ENCODE data around the gene CTIF.
"Not testable (repeated sequence)": the region's sequence is repeated elsewhere in the genome, so short reads cannot be mapped to it uniquely, and the experiment has no call there.

The CTIF gene

DNA sequence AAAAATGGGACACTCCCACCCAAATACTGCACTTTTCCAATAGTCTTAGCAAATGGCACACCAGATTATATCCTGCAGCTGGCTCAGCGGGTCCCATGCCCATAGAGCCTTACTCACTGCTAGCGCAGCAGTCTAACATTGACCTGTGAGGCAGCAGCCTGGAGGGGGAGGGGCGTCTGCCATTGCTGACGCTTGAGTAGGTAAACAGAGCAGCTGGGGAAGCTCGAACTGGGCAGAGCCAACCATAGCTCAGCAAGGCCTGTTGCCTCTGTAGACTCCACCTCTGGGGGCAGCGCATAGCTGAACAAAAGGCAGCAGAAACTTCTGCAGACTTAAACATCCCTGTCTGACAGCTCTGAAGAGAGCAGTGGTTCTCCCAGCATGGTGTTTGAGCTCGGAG lies 110.4 kb downstream of the CTIF start:
- no peaks in the 10 kb centered on the region for H3K36me3 ChIP-seq (ENCODE audit: control insufficient read depth in 1 of 2, insufficient read depth in 2 of 2, low read length in 2 of 2)
- H3K4me3 ChIP-seq (ENCODE audit: low read depth in 1 of 2, low read length in 2 of 2) = no peak overlapping the region
- no peaks in the 10 kb centered on the region for H3K27me3 ChIP-seq (ENCODE audit: control insufficient read depth in 1 of 2, insufficient read depth in 2 of 2, low read length in 2 of 2)
- H3K27ac ChIP-seq (ENCODE audit: low read depth, low read length) = no peak overlapping the region
- H3K9me3 ChIP-seq (ENCODE audit: control insufficient read depth in 1 of 2, low read length in 2 of 2) = no peaks in the 10 kb centered on the region
- H3K4me1 ChIP-seq (ENCODE audit: control insufficient read depth in 1 of 2, insufficient read depth in 2 of 2, low read length in 2 of 2) = no peaks in the 10 kb centered on the region
- no peak overlapping the region for H3K9ac ChIP-seq (ENCODE audit: low read depth in 1 of 2, low read length in 2 of 2)

DNA sequence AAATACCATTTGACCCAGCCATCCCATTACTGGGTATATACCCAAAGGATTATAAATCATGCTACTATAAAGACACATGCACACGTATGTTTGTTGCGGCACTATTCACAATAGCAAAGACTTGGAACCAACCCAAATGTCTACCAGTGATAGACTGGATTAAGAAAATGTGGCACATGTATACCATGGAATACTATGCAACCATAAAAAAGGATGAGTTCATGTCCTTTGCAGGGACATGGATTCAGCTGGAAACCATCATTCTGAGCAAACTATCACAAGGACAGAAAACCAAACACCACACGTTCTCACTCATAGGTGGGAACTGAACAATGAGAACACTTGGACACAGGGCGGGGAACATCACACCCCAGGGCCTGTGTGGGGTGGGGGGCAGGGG lies 115.8 kb downstream of the CTIF start:
- not testable (repeated sequence) for H3K27me3 ChIP-seq (ENCODE audit: control insufficient read depth in 1 of 2, insufficient read depth in 2 of 2, low read length in 2 of 2); H3K9me3 ChIP-seq (ENCODE audit: control insufficient read depth in 1 of 2, low read length in 2 of 2); H3K27ac ChIP-seq (ENCODE audit: low read depth, low read length); H3K36me3 ChIP-seq (ENCODE audit: control insufficient read depth in 1 of 2, insufficient read depth in 2 of 2, low read length in 2 of 2); H3K4me1 ChIP-seq (ENCODE audit: control insufficient read depth in 1 of 2, insufficient read depth in 2 of 2, low read length in 2 of 2); H3K4me3 ChIP-seq (ENCODE audit: low read depth in 1 of 2, low read length in 2 of 2); H3K9ac ChIP-seq (ENCODE audit: low read depth in 1 of 2, low read length in 2 of 2)

DNA sequence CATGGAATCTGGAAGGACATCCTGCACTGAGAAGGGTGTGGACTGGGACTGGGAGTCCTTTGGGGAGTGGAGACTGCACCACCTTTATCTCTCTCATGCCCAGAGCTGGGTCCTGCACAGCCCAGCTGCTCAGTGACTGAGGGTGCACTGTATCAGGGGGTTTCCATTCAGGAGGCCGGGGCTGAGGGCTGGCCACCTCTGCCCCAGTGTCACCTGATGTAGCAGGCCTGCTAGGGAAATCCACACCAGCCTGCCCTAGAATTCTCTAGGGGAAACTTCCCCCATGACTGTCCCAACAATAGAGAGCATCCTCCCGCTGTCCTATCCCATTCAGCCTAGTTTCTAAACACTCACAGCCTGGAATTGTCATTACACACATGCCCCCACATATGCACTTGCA lies 116.7 kb downstream of the CTIF start:
- H3K27ac ChIP-seq (ENCODE audit: low read depth, low read length) = no peak overlapping the region
- no peaks in the 10 kb centered on the region for H3K36me3 ChIP-seq (ENCODE audit: control insufficient read depth in 1 of 2, insufficient read depth in 2 of 2, low read length in 2 of 2)
- H3K9ac ChIP-seq (ENCODE audit: low read depth in 1 of 2, low read length in 2 of 2) = no peak overlapping the region
- H3K4me1 ChIP-seq (ENCODE audit: control insufficient read depth in 1 of 2, insufficient read depth in 2 of 2, low read length in 2 of 2) = no peaks in the 10 kb centered on the region
- H3K27me3 ChIP-seq (ENCODE audit: control insufficient read depth in 1 of 2, insufficient read depth in 2 of 2, low read length in 2 of 2) = no peaks in the 10 kb centered on the region
- H3K4me3 ChIP-seq (ENCODE audit: low read depth in 1 of 2, low read length in 2 of 2) = no peak overlapping the region
- H3K9me3 ChIP-seq (ENCODE audit: control insufficient read depth in 1 of 2, low read length in 2 of 2) = no peaks in the 10 kb centered on the region

DNA sequence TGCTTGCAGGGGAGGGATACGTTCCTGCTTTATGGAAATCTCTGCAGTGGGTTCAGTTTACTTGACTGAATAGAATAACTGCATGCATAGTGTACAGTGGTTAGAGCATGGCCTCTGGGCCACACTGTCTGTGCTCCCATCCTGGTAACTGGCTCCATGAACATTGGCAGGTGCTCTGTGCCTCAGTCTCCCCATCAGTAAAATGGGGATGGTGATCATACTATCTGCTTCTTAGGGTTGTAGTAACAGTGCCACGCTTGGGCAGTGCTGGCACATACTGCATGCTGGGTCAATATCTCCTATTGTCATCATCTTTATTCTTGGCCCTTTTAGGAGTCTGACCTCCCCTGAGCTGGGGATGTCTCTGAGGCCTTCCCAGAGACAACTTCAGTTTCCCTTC lies 117.3 kb downstream of the CTIF start:
- Histone ChIP-seq H3K9ac (ENCODE audit: low read depth in 1 of 2, low read length in 2 of 2) (no peak overlapping the region), H3K36me3 (ENCODE audit: control insufficient read depth in 1 of 2, insufficient read depth in 2 of 2, low read length in 2 of 2) (no peaks in the 10 kb centered on the region), H3K27ac (ENCODE audit: low read depth, low read length) (no peak overlapping the region), H3K27me3 (ENCODE audit: control insufficient read depth in 1 of 2, insufficient read depth in 2 of 2, low read length in 2 of 2) (no peaks in the 10 kb centered on the region), H3K4me1 (ENCODE audit: control insufficient read depth in 1 of 2, insufficient read depth in 2 of 2, low read length in 2 of 2) (no peaks in the 10 kb centered on the region), H3K4me3 (ENCODE audit: low read depth in 1 of 2, low read length in 2 of 2) (no peak overlapping the region), H3K9me3 (ENCODE audit: control insufficient read depth in 1 of 2, low read length in 2 of 2) (no peaks in the 10 kb centered on the region)

GRCh38 chr18:48656582-48656981 lies 117.8 kb downstream of the CTIF start:
- Histone ChIP-seq H3K4me3 (ENCODE audit: low read depth in 1 of 2, low read length in 2 of 2) (no peak overlapping the region), H3K4me1 (ENCODE audit: control insufficient read depth in 1 of 2, insufficient read depth in 2 of 2, low read length in 2 of 2) (no peaks in the 10 kb centered on the region), H3K36me3 (ENCODE audit: control insufficient read depth in 1 of 2, insufficient read depth in 2 of 2, low read length in 2 of 2) (no peaks in the 10 kb centered on the region), H3K9me3 (ENCODE audit: control insufficient read depth in 1 of 2, low read length in 2 of 2) (no peaks in the 10 kb centered on the region), H3K9ac (ENCODE audit: low read depth in 1 of 2, low read length in 2 of 2) (no peak overlapping the region), H3K27ac (ENCODE audit: low read depth, low read length) (no peak overlapping the region), H3K27me3 (ENCODE audit: control insufficient read depth in 1 of 2, insufficient read depth in 2 of 2, low read length in 2 of 2) (no peaks in the 10 kb centered on the region)

DNA sequence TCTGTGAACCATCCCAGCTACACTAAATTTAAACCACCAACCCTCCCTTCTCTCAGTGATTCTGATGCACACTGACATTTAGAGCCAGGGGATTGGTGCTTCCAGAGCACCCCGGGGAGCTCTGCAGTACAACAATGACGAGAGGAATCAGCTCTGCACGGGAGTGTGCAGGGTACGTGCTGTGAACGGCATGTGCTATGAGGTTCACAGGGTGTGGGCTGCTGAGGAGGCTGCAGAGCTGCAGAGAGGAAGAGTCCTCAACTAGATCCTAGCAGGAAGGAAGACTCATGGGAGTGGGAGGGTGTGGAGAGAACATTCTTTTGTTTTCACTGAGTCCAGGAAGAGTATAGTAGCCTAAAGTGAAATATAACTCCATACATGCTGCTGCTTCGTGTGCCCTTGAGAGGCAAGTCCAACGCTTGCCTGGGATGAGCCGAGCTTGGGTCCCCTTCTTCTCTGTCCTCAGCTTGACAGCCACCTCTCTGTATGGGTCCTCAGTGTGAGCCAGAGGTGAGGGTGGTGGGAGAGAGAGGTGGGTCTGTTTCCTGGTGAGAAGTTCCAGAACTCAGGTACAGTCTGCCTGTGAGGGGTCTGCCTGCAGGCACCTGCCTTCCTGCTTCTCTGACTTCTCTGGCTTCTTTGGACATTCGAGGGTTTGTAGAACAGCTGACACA lies 118.8 kb downstream of the CTIF start:
- Histone ChIP-seq H3K9me3 (ENCODE audit: control insufficient read depth in 1 of 2, low read length in 2 of 2) (no peaks in the 10 kb centered on the region), H3K4me3 (ENCODE audit: low read depth in 1 of 2, low read length in 2 of 2) (no peak overlapping the region), H3K27me3 (ENCODE audit: control insufficient read depth in 1 of 2, insufficient read depth in 2 of 2, low read length in 2 of 2) (no peaks in the 10 kb centered on the region), H3K4me1 (ENCODE audit: control insufficient read depth in 1 of 2, insufficient read depth in 2 of 2, low read length in 2 of 2) (no peaks in the 10 kb centered on the region), H3K9ac (ENCODE audit: low read depth in 1 of 2, low read length in 2 of 2) (no peak overlapping the region), H3K36me3 (ENCODE audit: control insufficient read depth in 1 of 2, insufficient read depth in 2 of 2, low read length in 2 of 2) (no peaks in the 10 kb centered on the region), H3K27ac (ENCODE audit: low read depth, low read length) (no peak overlapping the region)

- H3K27me3 ChIP-seq (ENCODE audit: control insufficient read depth in 1 of 2, insufficient read depth in 2 of 2, low read length in 2 of 2) = no peaks in the 10 kb centered on the region
- no peak overlapping the region for H3K27ac ChIP-seq (ENCODE audit: low read depth, low read length)
- H3K4me1 ChIP-seq (ENCODE audit: control insufficient read depth in 1 of 2, insufficient read depth in 2 of 2, low read length in 2 of 2) = no peaks in the 10 kb centered on the region
- H3K9ac ChIP-seq (ENCODE audit: low read depth in 1 of 2, low read length in 2 of 2) = no peak overlapping the region
- no peaks in the 10 kb centered on the region for H3K9me3 ChIP-seq (ENCODE audit: control insufficient read depth in 1 of 2, low read length in 2 of 2)
- no peak overlapping the region for H3K4me3 ChIP-seq (ENCODE audit: low read depth in 1 of 2, low read length in 2 of 2)
- no peaks in the 10 kb centered on the region for H3K36me3 ChIP-seq (ENCODE audit: control insufficient read depth in 1 of 2, insufficient read depth in 2 of 2, low read length in 2 of 2)
These were observed 119.9 kb downstream of the CTIF start for GRCh38 chr18:48658721-48659120.

- Histone ChIP-seq H3K27ac (ENCODE audit: low read depth, low read length) (no peak overlapping the region), H3K27me3 (ENCODE audit: control insufficient read depth in 1 of 2, insufficient read depth in 2 of 2, low read length in 2 of 2) (no peaks in the 10 kb centered on the region), H3K9me3 (ENCODE audit: control insufficient read depth in 1 of 2, low read length in 2 of 2) (no peaks in the 10 kb centered on the region), H3K4me3 (ENCODE audit: low read depth in 1 of 2, low read length in 2 of 2) (no peak overlapping the region), H3K4me1 (ENCODE audit: control insufficient read depth in 1 of 2, insufficient read depth in 2 of 2, low read length in 2 of 2) (no peaks in the 10 kb centered on the region), H3K9ac (ENCODE audit: low read depth in 1 of 2, low read length in 2 of 2) (no peak overlapping the region), H3K36me3 (ENCODE audit: control insufficient read depth in 1 of 2, insufficient read depth in 2 of 2, low read length in 2 of 2) (no peaks in the 10 kb centered on the region)
These were observed 120.6 kb downstream of the CTIF start for GRCh38 chr18:48659188-48660009.

DNA sequence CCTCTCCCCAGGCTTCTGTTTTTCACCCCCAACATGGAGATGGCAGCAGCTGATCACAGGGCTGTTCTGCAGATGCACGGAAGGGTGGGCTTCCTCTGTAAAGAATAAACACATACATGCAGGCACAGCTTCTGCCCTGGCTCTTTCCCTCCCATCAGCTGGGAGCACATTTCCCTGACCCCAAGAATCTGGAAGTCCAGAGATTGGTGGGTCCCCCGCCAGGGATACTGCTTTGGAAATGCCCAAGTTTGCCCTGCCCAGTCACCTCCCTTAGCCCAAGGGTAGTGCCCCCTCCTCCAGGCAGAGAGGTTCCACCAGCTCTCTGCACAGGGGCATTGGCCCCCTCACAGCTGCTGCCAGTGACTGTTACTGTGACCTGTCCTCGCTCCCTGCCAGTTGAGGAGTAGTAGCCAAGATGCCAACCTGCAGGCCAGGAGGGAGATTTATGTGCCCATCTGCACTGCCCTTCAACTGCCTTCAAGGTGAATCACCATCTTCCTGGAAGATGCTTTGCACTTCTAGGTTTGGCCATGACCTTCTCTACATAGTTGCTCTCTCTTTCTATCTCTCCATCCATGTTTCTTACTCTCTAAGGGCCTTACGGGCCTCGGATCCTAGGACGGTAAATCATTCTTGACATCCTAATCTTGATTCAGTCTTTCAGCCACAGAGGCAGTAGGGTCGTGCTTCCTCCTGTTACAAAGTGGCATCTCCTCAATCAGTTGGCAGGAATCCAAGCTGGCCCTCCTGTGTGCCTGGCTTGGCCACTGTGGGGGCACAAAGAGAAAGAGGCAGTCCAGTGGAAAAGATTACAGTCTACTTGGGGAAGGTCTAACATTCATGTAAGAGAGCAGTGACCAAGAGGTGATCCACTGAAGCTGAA lies 121.8 kb downstream of the CTIF start:
- H3K27ac ChIP-seq (ENCODE audit: low read depth, low read length) = no peak overlapping the region
- H3K4me3 ChIP-seq (ENCODE audit: low read depth in 1 of 2, low read length in 2 of 2) = no peak overlapping the region
- no peak overlapping the region for H3K9ac ChIP-seq (ENCODE audit: low read depth in 1 of 2, low read length in 2 of 2)

DNA sequence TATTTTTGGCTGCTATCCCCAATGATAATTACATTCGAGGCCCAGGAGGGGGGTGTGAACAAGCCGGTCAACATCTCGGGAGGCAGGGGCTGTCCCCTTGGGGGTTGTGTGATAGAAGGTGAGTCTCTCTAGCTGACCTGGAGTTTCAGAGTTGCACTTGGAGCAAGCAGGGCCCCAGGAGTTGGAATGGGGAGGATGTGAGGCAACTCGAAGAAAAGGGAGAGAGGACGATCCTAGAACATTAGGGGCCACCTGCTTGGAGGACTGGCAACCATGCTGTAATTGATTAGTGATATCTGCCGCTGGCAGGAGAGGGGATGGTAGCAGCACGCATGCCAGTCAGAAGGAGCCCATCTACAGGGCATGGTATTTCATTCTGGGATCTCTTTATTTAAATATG lies 122.6 kb downstream of the CTIF start:
- H3K9me3 ChIP-seq (ENCODE audit: control insufficient read depth in 1 of 2, low read length in 2 of 2) = peaks cover 3 to 5% of the 10 kb centered on the region in 2 donors
- H3K27me3 ChIP-seq (ENCODE audit: control insufficient read depth in 1 of 2, insufficient read depth in 2 of 2, low read length in 2 of 2) = no peaks in the 10 kb centered on the region
- H3K36me3 ChIP-seq (ENCODE audit: control insufficient read depth in 1 of 2, insufficient read depth in 2 of 2, low read length in 2 of 2) = no peaks in the 10 kb centered on the region
- H3K9ac ChIP-seq (ENCODE audit: low read depth in 1 of 2, low read length in 2 of 2) = no peak overlapping the region
- no peak overlapping the region for H3K27ac ChIP-seq (ENCODE audit: low read depth, low read length)
- H3K4me1 ChIP-seq (ENCODE audit: control insufficient read depth in 1 of 2, insufficient read depth in 2 of 2, low read length in 2 of 2) = no peaks in the 10 kb centered on the region
- H3K4me3 ChIP-seq (ENCODE audit: low read depth in 1 of 2, low read length in 2 of 2) = no peak overlapping the region

More for the DNA sequence above, 121.8 kb downstream of the CTIF start:
- no peaks in the 10 kb centered on the region for H3K27me3 ChIP-seq (ENCODE audit: control insufficient read depth in 1 of 2, insufficient read depth in 2 of 2, low read length in 2 of 2)
- H3K9me3 ChIP-seq (ENCODE audit: control insufficient read depth in 1 of 2, low read length in 2 of 2) = peaks cover 1 to 3% of the 10 kb centered on the region in 2 donors
- H3K4me1 ChIP-seq (ENCODE audit: control insufficient read depth in 1 of 2, insufficient read depth in 2 of 2, low read length in 2 of 2) = no peaks in the 10 kb centered on the region
- no peaks in the 10 kb centered on the region for H3K36me3 ChIP-seq (ENCODE audit: control insufficient read depth in 1 of 2, insufficient read depth in 2 of 2, low read length in 2 of 2)
